ENCODE results near the gene NUMB. TPM values are rescaled to one million over a fixed set of nuclear protein-coding genes. Genes with fewer than 3 reads are reported as not detected.
A peak's percentile ranks its signal among the peaks of the same experiment; 100 is the strongest.

The NUMB gene
- total and polyA plus RNA-seq, 2 of the 13 experiments (the other 11 are each of a cell fraction or from before 2014, with no cell fraction given): 20.3 to 71.1 TPM

DNA sequence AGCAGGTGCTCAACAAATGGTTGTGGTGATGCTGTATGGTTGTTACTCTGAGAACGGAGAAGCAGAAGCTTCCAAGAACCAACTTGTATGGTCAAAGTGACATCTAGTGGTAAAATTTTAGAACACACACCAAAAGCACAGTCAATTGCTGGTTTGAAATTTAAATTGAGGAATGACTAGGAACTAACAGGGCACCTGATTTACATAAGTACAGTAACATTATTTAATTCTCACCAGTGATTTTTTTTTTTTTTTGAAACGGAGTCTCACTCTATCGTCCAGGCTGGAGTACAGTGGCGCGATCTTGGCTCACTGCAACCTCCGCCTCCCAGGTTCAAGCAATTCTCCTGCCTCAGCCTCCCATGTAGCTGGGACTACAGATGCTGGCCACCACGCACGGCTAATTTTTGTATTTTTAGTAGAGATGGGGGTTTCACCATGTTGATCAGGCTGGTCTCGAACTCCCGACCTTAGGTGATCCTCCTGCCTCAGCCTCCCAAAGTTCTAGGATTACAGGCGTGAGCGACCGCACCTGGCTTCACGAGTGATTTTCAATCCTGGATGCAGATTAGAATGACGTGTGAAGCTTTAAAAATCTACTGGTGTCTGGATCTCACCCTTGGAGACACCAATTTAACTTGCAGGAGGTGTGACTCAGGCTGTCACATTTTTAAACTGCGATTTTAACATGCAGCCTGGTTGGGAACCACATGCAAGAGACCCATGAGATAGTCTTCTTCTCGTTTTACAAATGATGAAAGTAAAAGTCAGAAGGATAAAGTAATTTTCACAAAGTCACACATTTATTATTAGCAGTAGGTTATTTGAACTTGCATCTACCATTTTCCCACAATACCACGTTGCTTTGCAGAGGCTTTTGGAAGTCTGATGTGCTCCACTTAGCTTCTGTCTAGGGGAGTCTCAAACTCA is 14.1 kb upstream of the NUMB start (continued):
- TF ChIP-seq HNF1B (CRISPR knock-in tag; IDR thresholded peaks at IDR 0.05) (no peak), PBX3 (CRISPR knock-in tag; IDR thresholded peaks at IDR 0.05; ENCODE audit: borderline replicate concordance) (no peak), MXI1 (IDR thresholded peaks at IDR 0.05; ENCODE audit: borderline replicate concordance, low read depth, low read length) (no peak), SOX6 (IDR thresholded peaks at IDR 0.05) (no peak), SOX6 (CRISPR knock-in tag; IDR thresholded peaks at IDR 0.05) (0 out of 2 replicates have a peak, but pooled peaks have one; percentile 10), MIXL1 (CRISPR knock-in tag; IDR thresholded peaks at IDR 0.05) (peak; percentile 24; the same call in 1 of the 2 replicates), ATF6 (CRISPR knock-in tag; conservative IDR thresholded peaks at IDR 0.05) (no peak), ZNF512 (CRISPR knock-in tag; IDR thresholded peaks at IDR 0.05) (no peak), CERS6 (CRISPR knock-in tag; IDR thresholded peaks at IDR 0.05) (no peak)
- TF ChIP-seq, protein P1, sequence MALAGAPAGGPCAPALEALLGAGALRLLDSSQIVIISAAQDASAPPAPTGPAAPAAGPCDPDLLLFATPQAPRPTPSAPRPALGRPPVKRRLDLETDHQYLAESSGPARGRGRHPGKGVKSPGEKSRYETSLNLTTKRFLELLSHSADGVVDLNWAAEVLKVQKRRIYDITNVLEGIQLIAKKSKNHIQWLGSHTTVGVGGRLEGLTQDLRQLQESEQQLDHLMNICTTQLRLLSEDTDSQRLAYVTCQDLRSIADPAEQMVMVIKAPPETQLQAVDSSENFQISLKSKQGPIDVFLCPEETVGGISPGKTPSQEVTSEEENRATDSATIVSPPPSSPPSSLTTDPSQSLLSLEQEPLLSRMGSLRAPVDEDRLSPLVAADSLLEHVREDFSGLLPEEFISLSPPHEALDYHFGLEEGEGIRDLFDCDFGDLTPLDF (CRISPR knock-in tag; IDR thresholded peaks at IDR 0.05): no peak
